ENCODE data around the gene TNP2.
"Not testable (repeated sequence)": the region's sequence is repeated elsewhere in the genome, so short reads cannot be mapped to it uniquely, and the experiment has no call there.

DNA sequence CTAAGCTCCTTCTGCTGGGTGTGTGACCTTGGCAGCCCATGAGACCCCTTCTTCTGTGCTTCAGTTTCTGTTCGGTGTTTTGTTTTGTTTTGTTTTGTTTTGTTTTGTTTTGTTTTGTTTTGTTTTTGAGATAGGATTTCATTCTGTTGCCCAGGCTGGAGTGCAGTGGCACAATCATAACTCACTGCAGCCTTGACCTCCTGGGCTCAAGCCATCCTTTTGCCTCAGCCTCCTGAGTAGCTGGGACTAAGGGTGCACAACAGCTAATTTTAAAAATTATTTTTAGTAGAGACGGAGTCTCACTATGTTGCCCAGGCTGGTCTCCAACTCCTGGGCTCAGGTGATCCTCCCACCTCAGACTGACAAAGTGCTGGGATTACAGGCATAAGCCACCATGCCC, 48.6 kb downstream of the TNP2 start:
- TF ChIP-seq, protein P1, sequence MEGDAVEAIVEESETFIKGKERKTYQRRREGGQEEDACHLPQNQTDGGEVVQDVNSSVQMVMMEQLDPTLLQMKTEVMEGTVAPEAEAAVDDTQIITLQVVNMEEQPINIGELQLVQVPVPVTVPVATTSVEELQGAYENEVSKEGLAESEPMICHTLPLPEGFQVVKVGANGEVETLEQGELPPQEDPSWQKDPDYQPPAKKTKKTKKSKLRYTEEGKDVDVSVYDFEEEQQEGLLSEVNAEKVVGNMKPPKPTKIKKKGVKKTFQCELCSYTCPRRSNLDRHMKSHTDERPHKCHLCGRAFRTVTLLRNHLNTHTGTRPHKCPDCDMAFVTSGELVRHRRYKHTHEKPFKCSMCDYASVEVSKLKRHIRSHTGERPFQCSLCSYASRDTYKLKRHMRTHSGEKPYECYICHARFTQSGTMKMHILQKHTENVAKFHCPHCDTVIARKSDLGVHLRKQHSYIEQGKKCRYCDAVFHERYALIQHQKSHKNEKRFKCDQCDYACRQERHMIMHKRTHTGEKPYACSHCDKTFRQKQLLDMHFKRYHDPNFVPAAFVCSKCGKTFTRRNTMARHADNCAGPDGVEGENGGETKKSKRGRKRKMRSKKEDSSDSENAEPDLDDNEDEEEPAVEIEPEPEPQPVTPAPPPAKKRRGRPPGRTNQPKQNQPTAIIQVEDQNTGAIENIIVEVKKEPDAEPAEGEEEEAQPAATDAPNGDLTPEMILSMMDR (IDR thresholded peaks at IDR 0.05; ENCODE audit: low read depth, low read length, poor library complexity, severe bottlenecking), result not testable (repeated sequence)
- TF ChIP-seq EZH2phosphoT487 (IDR thresholded peaks at IDR 0.05; ENCODE audit: borderline replicate concordance, low read length), result not testable (repeated sequence)
